HL-60 (cell line): ENCODE measurements around the gene POLA2.

Experiments
- DNase-seq, 2 experiments: peaks; one replicate each; pipeline ENCODE4 v3.0.0-alpha.2; 2010 to 2020; ENCODE audit warnings: low read depth in 1 of 2, low spot score in 1 of 2
- H3K27ac ChIP-seq: fragments of 250-450 bp; sonication (Bioruptor Pico); replicated peaks from 2 replicates; pipeline ENCODE4 v1.5.1; 2020; ENCODE audit warnings: mild to moderate bottlenecking, moderate library complexity
- H3K27me3 ChIP-seq: fragments of 250-450 bp; sonication (Bioruptor Pico); 2 replicates; pipeline ENCODE4 v1.5.1; 2021; ENCODE audit warnings: mild to moderate bottlenecking, moderate library complexity; ENCODE audit not compliant: insufficient read depth, poor library complexity, severe bottlenecking
- H3K4me3 ChIP-seq: replicated peaks from 2 replicates; pipeline ENCODE4 v1.5.1; 2011; ENCODE audit warnings: mild to moderate bottlenecking, control low read depth, low read length; ENCODE audit not compliant: insufficient read depth
- CTCF ChIP-seq: IDR thresholded peaks from one replicate; pipeline ENCODE4 v1.5.1; 2011; ENCODE audit warnings: low read length, control low read depth, inconsistent platforms; ENCODE audit not compliant: insufficient read depth
- GABPA ChIP-seq: IDR thresholded peaks from 2 replicates; pipeline ENCODE4 v1.6.1; 2012; ENCODE audit warnings: low read depth
- POLR2AphosphoS5 ChIP-seq: IDR thresholded peaks from 2 replicates; pipeline ENCODE4 v1.6.1; 2012; ENCODE audit warnings: low read depth
- SPI1 ChIP-seq: IDR thresholded peaks from 2 replicates; pipeline ENCODE4 v1.6.1; 2012; ENCODE audit warnings: low read depth, mild to moderate bottlenecking, borderline replicate concordance
- TF ChIP-seq, protein P1 (sequence below): IDR thresholded peaks from 2 replicates; pipeline ENCODE4 v1.6.1; 2012; ENCODE audit warnings: low read depth; ENCODE audit not compliant: insufficient replicate concordance

The POLA2 gene

DNA sequence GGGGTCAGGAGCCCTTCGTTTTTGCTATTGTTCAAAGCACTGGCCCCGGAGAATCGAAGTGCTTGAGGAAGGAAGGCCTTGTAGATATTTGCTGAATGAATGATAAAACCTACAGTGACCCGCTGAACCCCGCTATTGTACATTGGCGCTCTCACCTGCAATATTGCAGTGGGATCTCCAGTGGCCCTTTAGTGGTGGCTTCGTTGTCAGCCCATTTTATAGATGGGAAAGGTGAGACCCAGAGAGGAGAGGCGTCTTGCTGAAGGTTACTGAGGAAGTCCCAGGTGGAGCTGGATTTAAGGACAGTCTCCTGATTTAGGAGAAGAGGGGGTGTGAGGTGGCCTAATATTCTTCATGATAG is 54.1 kb downstream of the POLA2 start:
- peaks cover 3% of the 10 kb centered on the region for H3K27me3 ChIP-seq
- H3K27ac ChIP-seq, result no peak overlapping the region
- peak overlapping the region; percentile 78 for H3K4me3 ChIP-seq
- no peak for TF ChIP-seq POLR2AphosphoS5
- TF ChIP-seq, protein P1, sequence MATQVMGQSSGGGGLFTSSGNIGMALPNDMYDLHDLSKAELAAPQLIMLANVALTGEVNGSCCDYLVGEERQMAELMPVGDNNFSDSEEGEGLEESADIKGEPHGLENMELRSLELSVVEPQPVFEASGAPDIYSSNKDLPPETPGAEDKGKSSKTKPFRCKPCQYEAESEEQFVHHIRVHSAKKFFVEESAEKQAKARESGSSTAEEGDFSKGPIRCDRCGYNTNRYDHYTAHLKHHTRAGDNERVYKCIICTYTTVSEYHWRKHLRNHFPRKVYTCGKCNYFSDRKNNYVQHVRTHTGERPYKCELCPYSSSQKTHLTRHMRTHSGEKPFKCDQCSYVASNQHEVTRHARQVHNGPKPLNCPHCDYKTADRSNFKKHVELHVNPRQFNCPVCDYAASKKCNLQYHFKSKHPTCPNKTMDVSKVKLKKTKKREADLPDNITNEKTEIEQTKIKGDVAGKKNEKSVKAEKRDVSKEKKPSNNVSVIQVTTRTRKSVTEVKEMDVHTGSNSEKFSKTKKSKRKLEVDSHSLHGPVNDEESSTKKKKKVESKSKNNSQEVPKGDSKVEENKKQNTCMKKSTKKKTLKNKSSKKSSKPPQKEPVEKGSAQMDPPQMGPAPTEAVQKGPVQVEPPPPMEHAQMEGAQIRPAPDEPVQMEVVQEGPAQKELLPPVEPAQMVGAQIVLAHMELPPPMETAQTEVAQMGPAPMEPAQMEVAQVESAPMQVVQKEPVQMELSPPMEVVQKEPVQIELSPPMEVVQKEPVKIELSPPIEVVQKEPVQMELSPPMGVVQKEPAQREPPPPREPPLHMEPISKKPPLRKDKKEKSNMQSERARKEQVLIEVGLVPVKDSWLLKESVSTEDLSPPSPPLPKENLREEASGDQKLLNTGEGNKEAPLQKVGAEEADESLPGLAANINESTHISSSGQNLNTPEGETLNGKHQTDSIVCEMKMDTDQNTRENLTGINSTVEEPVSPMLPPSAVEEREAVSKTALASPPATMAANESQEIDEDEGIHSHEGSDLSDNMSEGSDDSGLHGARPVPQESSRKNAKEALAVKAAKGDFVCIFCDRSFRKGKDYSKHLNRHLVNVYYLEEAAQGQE, result no peak
- no peak for TF ChIP-seq GABPA
- TF ChIP-seq SPI1, result no peak
- no peak for TF ChIP-seq CTCF
- no peak for DNase-seq

DNA sequence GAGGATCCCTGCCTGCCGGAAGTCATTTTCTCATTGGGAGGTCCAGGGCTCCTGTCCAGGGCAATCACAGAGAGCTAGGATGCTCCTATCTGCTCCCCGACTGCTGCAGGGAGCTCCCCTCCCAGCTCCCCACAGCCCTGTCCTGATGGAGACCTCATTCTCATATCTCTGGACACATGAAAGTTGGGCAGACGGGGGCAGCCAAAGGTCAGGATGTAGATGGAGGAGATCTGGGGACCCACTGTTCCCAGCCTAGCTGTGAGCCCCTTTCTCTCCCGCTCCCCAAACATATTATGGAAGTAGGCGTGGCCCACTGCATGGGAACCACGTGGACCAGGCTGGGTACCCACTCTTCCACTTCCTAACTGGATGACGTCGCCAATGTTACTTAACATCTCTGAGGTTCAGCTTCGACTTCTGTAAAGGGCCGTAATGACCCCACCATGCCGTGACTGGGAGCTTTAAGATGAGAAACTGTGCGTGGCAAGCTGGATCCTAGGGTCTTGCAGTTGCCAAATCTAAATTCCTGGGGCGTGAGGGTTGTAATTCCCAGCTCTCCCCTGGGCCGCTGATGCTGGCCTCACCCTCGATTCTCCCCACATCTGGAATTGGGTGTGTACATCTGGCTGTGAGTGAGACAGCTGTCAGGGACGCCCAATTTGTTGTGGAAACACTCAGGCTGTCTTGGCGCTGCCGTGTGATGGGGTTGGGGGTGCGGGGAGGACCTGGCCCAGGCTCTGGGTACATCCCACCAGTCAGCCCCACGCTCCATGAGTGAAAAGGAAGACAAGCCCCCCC is 54.7 kb downstream of the POLA2 start:
- H3K27ac ChIP-seq, result no peak overlapping the region
- TF ChIP-seq SPI1 (no peak), CTCF (no peak), GABPA (no peak), POLR2AphosphoS5 (no peak)
- TF ChIP-seq, protein P1, result no peak
- H3K4me3 ChIP-seq, result no peak overlapping the region
- peaks cover 3% of the 10 kb centered on the region for H3K27me3 ChIP-seq
- DNase-seq, result peak in 1 of 2 experiments; percentile 50

- no peak overlapping the region for H3K27ac ChIP-seq
These were observed 55.4 kb downstream of the POLA2 start for GRCh38 chr11:65317025-65317786.

More at GRCh38 chr11:65317025-65317786, 55.4 kb downstream of the POLA2 start:
- DNase-seq, result no peak
- Histone ChIP-seq H3K27me3 (peaks cover 3% of the 10 kb centered on the region), H3K4me3 (no peak overlapping the region)
- no peak for TF ChIP-seq GABPA
- no peak for TF ChIP-seq SPI1
- TF ChIP-seq POLR2AphosphoS5, result no peak
- no peak for TF ChIP-seq CTCF
- TF ChIP-seq, protein P1, result no peak
